Caco-2 (cell line): ENCODE data around the gene SDS. TPM values are rescaled to one million over a fixed set of nuclear protein-coding genes. Genes with fewer than 3 reads are reported as not detected.

Experiments
- BruUV-seq: library from RNA; stranded (reverse); fragments of 400-500 nt; replicated peaks from 2 replicates; lab custom pipeline; 2021; lab: Mats Ljungman, UMichigan
- CTCF ChIA-PET: fragments of 300-600 bp; sonication (Branson Sonifier 250); formaldehyde crosslinking; loops from one replicate; lab custom pipeline; 2022; ENCODE audit warnings: antibody characterized with exemption; lab: Charles Lee
- POLR2A ChIA-PET: fragments of 300-600 bp; sonication (Branson Sonifier 250); formaldehyde crosslinking; loops from one replicate; lab custom pipeline; 2022; ENCODE audit warnings: antibody characterized with exemption; lab: Charles Lee
- DNase-seq, 2 experiments: peaks; one replicate each; pipeline versions ENCODE4 v3.0.0 to v3.0.0-alpha.2; 2020 to 2022
- H3K27me3 ChIP-seq: replicated peaks from 2 replicates; pipeline ENCODE4 v1.6.0; 2011; ENCODE audit warnings: low read length; ENCODE audit not compliant: control insufficient read depth, insufficient read depth
- H3K36me3 ChIP-seq: 2 replicates; pipeline ENCODE4 v1.5.1; 2011; ENCODE audit warnings: low read length; ENCODE audit not compliant: control insufficient read depth, insufficient read depth
- H3K4me1 ChIP-seq: fragments of 250-450 bp; sonication (Bioruptor Pico); 2 replicates; pipeline ENCODE4 v1.5.1; 2020; ENCODE audit warnings: mild to moderate bottlenecking
- H3K4me3 ChIP-seq: 2 replicates; pipeline ENCODE4 v1.5.1; 2011; ENCODE audit warnings: low read depth, mild to moderate bottlenecking, control low read depth, low read length
- H3K9me3 ChIP-seq: fragments of 250-450 bp; sonication (Bioruptor Pico); 2 replicates; pipeline ENCODE4 v1.5.1; 2020; ENCODE audit warnings: mild to moderate bottlenecking, moderate library complexity
- H3K27ac Mint-ChIP-seq: one replicate; pipeline ENCODE4 v1.8.0; 2022; ENCODE audit warnings: mixed read lengths; ENCODE audit not compliant: unreplicated experiment
- H3K27me3 Mint-ChIP-seq: one replicate; pipeline ENCODE4 v1.8.0; 2022; ENCODE audit warnings: mixed read lengths; ENCODE audit not compliant: insufficient read depth, unreplicated experiment
- H3K36me3 Mint-ChIP-seq: one replicate; pipeline ENCODE4 v1.8.0; 2022; ENCODE audit warnings: mild to moderate bottlenecking, mixed read lengths; ENCODE audit not compliant: insufficient read depth, unreplicated experiment
- H3K4me1 Mint-ChIP-seq: one replicate; pipeline ENCODE4 v1.8.0; 2022; ENCODE audit warnings: low read depth, mixed read lengths; ENCODE audit not compliant: unreplicated experiment
- H3K4me3 Mint-ChIP-seq: one replicate; pipeline ENCODE4 v1.8.0; 2022; ENCODE audit warnings: mild to moderate bottlenecking, moderate library complexity, mixed read lengths; ENCODE audit not compliant: unreplicated experiment
- H3K9me3 Mint-ChIP-seq: one replicate; pipeline ENCODE4 v1.8.0; 2022; ENCODE audit warnings: mixed read lengths; ENCODE audit not compliant: unreplicated experiment
- CTCF ChIP-seq, 2 experiments: fragments of 200-600 bp in 1 of 2; IDR thresholded peaks; 1 replicate in 1 of 2; 2 replicates in 1 of 2; pipeline versions ENCODE4 v1.5.1 to v1.8.0; 2011 to 2022; ENCODE audit warnings: antibody characterized with exemption in 1 of 2, control low read depth in 1 of 2, inconsistent platforms in 1 of 2, low read depth in 1 of 2, low read length in 1 of 2, mild to moderate bottlenecking in 1 of 2, moderate library complexity in 1 of 2; ENCODE audit not compliant: insufficient read depth in 1 of 2, severe bottlenecking in 1 of 2, unreplicated experiment in 1 of 2
- intact Hi-C: fragments of 100-400 bp; cut with micrococcal nuclease; formaldehyde crosslinking; loops from one replicate; pipeline ENCODE4 v1.10.0; 2022; ENCODE audit not compliant: unreplicated experiment
- total RNA-seq: library from RNA; stranded (reverse); gene quantifications from 2 replicates; pipeline ENCODE4 v1.2.3, GENCODE V29; 2022

The SDS gene
- total RNA-seq, 1 experiment from 2014 or later, result not detected

- no peak overlapping the region for H3K4me3 Mint-ChIP-seq
- no peaks in the 10 kb centered on the region for H3K4me1 ChIP-seq
- H3K9me3 ChIP-seq, result no peaks in the 10 kb centered on the region
- H3K36me3 Mint-ChIP-seq, result peaks cover 13% of the 10 kb centered on the region
- no peak for TF ChIP-seq CTCF (IDR thresholded peaks at IDR 0.05; ENCODE audit: insufficient read depth in 1 of 2, low read depth in 1 of 2, low read length in 1 of 2, severe bottlenecking in 1 of 2, unreplicated experiment in 1 of 2)
- no TSS peak for BruUV-seq
- no peaks in the 10 kb centered on the region for H3K9me3 Mint-ChIP-seq
- intact Hi-C loops, result no loop called here
- no peaks in the 10 kb centered on the region for H3K27me3 ChIP-seq
- no peak for DNase-seq
- no peak overlapping the region for H3K4me3 ChIP-seq
- ChIA-PET CTCF (no interaction called here), POLR2A (no interaction called here)
- no peaks in the 10 kb centered on the region for H3K4me1 Mint-ChIP-seq
- peaks cover 4% of the 10 kb centered on the region for H3K27me3 Mint-ChIP-seq
- H3K27ac Mint-ChIP-seq, result no peak overlapping the region
- H3K36me3 ChIP-seq, result no peaks in the 10 kb centered on the region; the same call in 1 of the 2 replicates
Measured at GRCh38 chr12:113391650-113392337, 11.9 kb downstream of the SDS start.

GRCh38 chr12:113391145-113391544 is 12.5 kb downstream of the SDS start:
- no peak for TF ChIP-seq CTCF (IDR thresholded peaks at IDR 0.05; ENCODE audit: insufficient read depth in 1 of 2, low read depth in 1 of 2, low read length in 1 of 2, severe bottlenecking in 1 of 2, unreplicated experiment in 1 of 2)
- Mint-ChIP-seq H3K27me3 (peaks cover under 1% of the 10 kb centered on the region), H3K27ac (no peak overlapping the region), H3K9me3 (no peaks in the 10 kb centered on the region), H3K4me1 (no peaks in the 10 kb centered on the region), H3K4me3 (no peak overlapping the region), H3K36me3 (peaks cover 13% of the 10 kb centered on the region)
- no TSS peak for BruUV-seq
- CTCF ChIA-PET, result no interaction called here
- no peak for DNase-seq
- Histone ChIP-seq H3K4me1 (no peaks in the 10 kb centered on the region), H3K27me3 (no peaks in the 10 kb centered on the region), H3K4me3 (no peak overlapping the region), H3K36me3 (no peaks in the 10 kb centered on the region; the same call in 1 of the 2 replicates), H3K9me3 (no peaks in the 10 kb centered on the region)
- POLR2A ChIA-PET, result no interaction called here
- intact Hi-C loops, result no loop called here

- Histone ChIP-seq H3K4me1 (no peaks in the 10 kb centered on the region), H3K4me3 (no peak overlapping the region), H3K9me3 (no peaks in the 10 kb centered on the region), H3K36me3 (no peaks in the 10 kb centered on the region; the same call in 1 of the 2 replicates), H3K27me3 (no peaks in the 10 kb centered on the region)
- H3K4me1 Mint-ChIP-seq, result no peaks in the 10 kb centered on the region
- no peak overlapping the region for H3K27ac Mint-ChIP-seq
- ChIA-PET POLR2A (no interaction called here), CTCF (no interaction called here)
- H3K27me3 Mint-ChIP-seq, result no peaks in the 10 kb centered on the region
- no TSS peak for BruUV-seq
- no peak for TF ChIP-seq CTCF (IDR thresholded peaks at IDR 0.05; ENCODE audit: insufficient read depth in 1 of 2, low read depth in 1 of 2, low read length in 1 of 2, severe bottlenecking in 1 of 2, unreplicated experiment in 1 of 2)
- no peaks in the 10 kb centered on the region for H3K9me3 Mint-ChIP-seq
- intact Hi-C loops, result no loop called here
- H3K36me3 Mint-ChIP-seq, result peaks cover 13% of the 10 kb centered on the region
- no peak for DNase-seq
- H3K4me3 Mint-ChIP-seq, result no peak overlapping the region
Measured at GRCh38 chr12:113390064-113391043, 13.3 kb downstream of the SDS start.
